H1 (cell line): Measurements from ENCODE around the gene DAP.
"Not testable (repeated sequence)": the region's sequence is repeated elsewhere in the genome, so short reads cannot be mapped to it uniquely, and the experiment has no call there.

ENCODE experiments used
- CHD2 ChIP-seq: IDR thresholded peaks from 2 replicates; pipeline ENCODE4 v1.6.1; 2012; ENCODE audit warnings: low read length, improper control_type of control experiment
- CTCF ChIP-seq, 3 experiments: IDR thresholded peaks; 1 replicate in 2 of 3; 2 replicates in 1 of 3; pipeline versions ENCODE4 v1.5.1 to v1.6.1; 2011; ENCODE audit warnings: low read length in 3 of 3, mild to moderate bottlenecking in 3 of 3, inconsistent platforms in 2 of 3, low read depth in 1 of 3, moderate library complexity in 1 of 3; ENCODE audit not compliant: insufficient read depth in 1 of 3; ENCODE audit errors: control extremely low read depth in 1 of 3
- RXRA ChIP-seq: IDR thresholded peaks from 2 replicates; pipeline ENCODE4 v1.6.1; 2011; ENCODE audit warnings: low read depth, mild to moderate bottlenecking, low read length, moderate library complexity; ENCODE audit not compliant: insufficient read depth
- SIX5 ChIP-seq: IDR thresholded peaks from 2 replicates; pipeline ENCODE4 v1.6.1; 2011; ENCODE audit warnings: mild to moderate bottlenecking, low read depth, low read length
- SP1 ChIP-seq: IDR thresholded peaks from 2 replicates; pipeline ENCODE4 v1.6.1; 2011; ENCODE audit warnings: low read depth, low read length

DNA sequence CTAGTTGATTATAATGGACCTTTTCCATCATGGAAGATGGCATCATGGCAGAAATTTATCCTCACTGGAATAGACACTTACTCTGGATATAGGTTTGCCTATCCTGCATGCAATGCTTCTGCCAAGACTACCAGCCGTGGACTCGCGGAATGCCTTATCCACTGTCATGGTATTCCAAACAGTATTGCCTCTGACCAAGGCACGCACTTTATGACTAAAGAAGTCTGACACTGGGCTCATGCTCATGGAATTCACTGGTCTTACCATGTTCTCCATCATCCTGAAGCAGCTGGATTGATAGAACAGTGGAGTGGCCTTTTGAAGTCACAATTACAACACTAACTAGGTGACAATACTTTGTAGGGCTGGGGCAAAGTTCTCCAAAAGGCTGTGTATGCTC, 40.3 kb downstream of the DAP start:
- TF ChIP-seq CTCF (IDR thresholded peaks at IDR 0.05; ENCODE audit: control extremely low read depth in 1 of 3, insufficient read depth in 1 of 3, low read depth in 1 of 3, low read length in 3 of 3); RXRA; SP1; SIX5; CHD2: not testable (repeated sequence)
